Right forelimb (tissue), 1 donor: ENCODE data around the gene SHLD1.
"Not testable (repeated sequence)": the region's sequence is repeated elsewhere in the genome, so short reads cannot be mapped to it uniquely, and the experiment has no call there.

Source experiments
- DNase-seq: peaks from one replicate; pipeline ENCODE4 v3.0.0-alpha.2; 2018

Gene SHLD1

DNA sequence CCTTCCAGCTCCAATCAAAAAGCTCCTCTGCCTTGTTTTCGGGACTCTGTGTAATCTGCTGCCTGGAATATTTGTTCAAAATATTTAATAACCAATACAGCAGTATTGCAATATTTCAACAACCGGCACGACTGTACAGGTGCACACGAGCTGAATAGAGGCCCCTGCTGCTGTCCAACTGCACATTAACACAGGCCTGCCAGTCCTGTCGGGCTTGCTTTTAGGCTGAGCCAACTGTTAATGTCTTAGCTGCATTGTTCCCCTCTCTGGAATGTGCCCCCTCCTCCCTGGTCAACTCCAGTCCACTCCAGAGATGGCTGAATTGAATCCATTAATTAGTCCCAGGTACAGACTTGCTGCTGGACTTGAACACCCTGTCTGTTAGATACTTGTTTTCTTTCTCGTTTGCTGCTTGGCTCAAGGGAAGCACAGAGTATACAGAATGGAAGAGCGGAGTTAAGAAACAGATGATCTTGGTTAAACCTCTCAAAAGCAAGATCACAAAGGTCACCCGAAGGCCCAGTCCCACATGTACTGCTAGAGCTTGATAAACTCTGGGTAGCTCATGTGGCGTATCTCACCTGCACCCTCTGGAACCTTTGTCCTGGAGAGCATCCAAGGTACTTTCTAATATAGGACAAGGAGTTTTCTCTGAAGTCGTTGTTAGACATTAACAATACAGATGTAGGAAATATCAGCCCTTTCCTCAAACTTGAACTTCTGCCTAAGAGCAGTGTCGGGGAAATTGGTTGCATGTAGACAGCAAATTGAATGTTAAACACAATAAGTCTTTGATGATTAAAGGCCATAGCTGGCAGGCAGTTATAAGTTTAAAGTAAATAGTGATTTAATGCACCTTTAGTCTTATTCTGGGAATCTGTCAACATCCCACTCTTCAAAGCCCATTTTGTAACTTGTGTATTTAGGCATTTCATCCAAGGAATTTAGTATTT lies 31.9 kb downstream of the SHLD1 start:
- DNase-seq: no peak

GRCh38 chr20:5784735-5785134 lies 34.5 kb downstream of the SHLD1 start:
- no peak for DNase-seq

GRCh38 chr20:5785146-5785545 lies 34.9 kb downstream of the SHLD1 start:
- DNase-seq: no peak

DNA sequence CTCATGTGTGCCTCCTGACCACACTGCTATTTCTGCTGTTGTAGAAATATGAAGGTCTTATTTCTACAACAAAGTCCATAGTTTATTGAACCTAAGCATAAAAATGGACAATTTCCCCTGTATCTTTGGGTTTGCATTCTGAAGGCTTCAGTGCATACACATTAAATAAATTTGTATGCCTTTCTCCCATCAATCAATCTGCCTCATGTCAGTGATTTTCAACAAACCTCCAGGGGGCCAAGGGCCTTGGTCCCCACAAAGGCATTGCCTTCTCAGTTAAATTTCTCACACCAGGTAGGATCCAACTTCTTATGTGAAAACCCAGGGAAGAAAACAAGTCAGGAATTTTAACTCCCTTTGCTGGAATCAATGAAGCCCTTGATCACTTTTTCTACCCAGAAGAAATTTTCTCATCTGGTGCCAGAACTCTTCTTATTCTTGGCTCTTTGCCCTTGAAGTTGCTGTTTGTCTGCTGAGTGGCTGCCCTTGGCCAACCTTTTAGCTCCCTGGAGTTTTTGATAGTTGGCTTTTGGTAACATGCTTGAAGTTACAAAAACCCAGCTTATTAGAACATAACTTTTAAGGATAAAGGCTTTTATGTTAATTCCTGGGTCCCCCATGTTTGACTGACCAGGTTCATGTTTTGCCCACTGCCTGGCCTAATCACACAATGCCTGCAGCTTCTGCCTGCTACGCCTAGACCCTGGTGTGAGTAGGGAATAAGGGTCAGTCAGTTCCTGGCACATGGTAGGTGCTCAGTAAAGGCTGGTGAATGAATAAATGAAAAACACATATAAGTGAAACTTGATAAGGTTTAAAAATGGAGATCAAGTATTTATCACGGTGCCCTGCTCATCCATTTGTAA lies 37.0 kb downstream of the SHLD1 start:
- no peak for DNase-seq

DNA sequence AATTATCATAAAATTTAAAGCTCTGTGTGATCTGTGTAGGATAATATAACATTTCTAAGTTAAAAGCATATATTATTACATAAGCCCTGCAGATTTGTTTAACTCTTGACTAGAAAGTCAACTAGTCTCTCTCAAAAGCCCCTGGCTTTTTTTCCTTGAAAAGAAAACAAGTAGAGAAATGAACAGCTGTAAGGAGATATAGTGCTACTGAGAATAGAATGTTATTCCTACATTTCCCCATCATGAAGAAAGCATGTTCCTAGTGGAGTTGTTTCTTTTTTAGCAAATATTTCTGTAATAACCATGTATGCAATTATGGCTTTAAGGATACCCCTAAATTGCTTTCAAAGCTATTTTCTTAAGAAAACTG lies 37.6 kb downstream of the SHLD1 start:
- no peak for DNase-seq

DNA sequence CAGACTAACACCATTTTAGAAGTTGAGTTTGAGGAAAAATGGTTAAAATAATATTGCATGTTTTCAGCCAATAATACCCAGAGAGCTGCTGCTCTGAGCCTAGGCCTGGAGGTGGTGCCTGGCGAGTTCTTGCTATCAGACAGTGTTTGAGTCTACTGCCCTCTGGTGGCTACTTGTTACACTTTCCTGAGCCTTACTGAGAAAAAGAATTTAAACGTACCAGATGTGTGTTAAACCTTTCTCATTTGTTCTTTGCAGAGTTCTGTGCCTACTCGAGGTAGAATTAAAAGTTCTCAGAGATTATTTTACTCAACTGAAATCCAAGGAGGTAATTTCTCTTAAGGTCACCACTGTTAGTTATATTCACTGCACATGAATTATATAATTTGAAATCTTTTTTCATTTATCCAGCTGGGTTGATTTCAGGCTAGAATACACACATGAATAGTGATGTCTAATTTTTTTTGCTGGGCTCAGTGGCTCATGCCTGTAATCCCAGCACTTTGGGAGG lies 38.2 kb downstream of the SHLD1 start:
- peak; percentile 68 for DNase-seq

GRCh38 chr20:5789827-5790226 lies 39.6 kb downstream of the SHLD1 start:
- no peak for DNase-seq

GRCh38 chr20:5793916-5794315 lies 43.7 kb downstream of the SHLD1 start:
- DNase-seq: no peak

- DNase-seq: no peak
Measured at GRCh38 chr20:5796331-5797040, 46.3 kb downstream of the SHLD1 start.

DNA sequence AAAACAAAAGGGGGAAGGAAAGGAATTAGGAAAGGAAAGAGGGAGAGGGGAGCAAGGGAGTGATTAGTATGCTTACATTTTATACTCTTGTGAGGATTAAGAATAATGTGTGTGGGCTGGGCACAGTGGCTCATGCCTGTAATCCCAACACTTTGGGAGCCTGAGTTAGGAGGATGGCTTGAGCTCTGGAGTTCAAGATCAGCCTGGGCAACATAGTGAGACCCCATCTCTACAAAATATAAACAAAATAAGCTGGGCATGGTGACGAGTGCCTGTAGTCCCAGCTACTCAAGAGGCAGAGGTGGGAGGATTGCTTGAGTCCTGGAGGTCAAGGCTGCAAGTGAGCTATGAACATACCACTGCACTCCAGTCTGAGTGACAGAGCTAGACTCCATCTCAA lies 47.0 kb downstream of the SHLD1 start:
- DNase-seq: no peak

DNA sequence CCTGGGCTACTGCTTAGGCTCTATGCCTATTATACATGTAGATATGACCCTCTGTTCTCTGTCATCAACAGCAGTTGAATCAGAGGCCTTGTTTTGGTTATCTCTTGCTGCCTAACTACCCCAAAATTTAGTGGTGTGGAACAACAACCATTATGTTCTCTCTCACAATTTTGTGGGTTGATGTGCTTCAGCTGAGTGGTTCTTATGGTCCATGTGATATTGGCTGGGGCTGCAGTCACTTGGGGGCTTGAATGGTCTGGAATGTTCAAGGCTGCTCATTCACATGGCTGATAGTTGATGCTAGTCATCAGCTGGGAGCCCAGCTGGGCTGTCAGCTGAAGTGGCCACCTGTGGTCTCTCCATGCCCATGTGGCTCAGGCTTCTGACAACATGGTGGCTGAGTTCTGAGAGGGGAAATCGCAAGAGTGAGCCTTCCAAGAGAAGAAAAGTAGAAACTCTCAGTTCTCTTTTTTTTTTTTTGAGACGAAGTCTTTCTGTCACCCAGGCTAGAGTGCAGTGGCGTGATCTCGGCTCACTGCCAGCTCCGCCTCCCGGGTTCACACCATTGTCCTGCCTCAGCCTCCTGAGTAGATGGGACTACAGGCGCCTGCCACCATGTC lies 47.8 kb downstream of the SHLD1 start:
- DNase-seq: no peak

GRCh38 chr20:5803754-5804303 lies 53.6 kb downstream of the SHLD1 start:
- DNase-seq: not testable (repeated sequence)

- DNase-seq: no peak
Measured at GRCh38 chr20:5806457-5807263, 56.5 kb downstream of the SHLD1 start.

DNA sequence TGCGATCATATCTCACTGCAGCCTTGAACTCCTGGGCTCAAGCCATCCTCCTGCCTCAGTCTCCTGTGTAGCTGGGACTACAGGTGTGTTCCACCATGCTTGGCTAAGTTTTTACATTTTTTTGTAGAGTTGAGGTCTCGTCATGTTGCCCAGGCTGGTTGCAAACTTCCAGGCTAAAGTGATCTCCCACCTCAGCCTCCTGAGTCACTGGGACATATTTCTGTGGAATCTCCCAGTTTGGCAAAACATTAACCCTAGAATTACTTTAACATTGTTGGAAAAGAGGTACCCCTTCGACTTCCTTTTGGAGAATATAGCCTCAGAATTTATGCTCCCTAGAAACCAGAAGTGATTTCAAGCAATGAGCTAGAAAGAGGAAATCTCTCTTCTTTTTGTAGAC lies 57.2 kb downstream of the SHLD1 start:
- DNase-seq: no peak

- DNase-seq: no peak
Measured at GRCh38 chr20:5808901-5809300, 58.7 kb downstream of the SHLD1 start.

DNA sequence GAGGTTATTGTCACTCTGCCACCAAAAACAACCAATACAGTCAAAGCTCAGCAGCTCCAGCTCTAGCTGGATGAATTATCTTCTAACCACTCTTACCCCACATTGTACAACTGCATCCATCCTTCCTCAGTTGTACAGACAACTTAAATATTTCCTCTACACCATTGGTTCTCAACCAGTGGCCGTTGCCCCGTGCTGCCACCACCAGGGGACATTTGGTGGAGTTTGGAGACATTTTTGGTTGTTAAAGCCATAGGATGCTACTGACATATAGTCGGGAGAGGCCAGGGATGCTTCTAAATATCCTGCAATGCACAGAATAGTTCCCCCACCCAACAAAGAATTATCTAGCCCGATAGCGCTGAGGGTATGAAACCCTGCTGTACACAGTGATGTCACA lies 59.3 kb downstream of the SHLD1 start:
- no peak for DNase-seq

DNA sequence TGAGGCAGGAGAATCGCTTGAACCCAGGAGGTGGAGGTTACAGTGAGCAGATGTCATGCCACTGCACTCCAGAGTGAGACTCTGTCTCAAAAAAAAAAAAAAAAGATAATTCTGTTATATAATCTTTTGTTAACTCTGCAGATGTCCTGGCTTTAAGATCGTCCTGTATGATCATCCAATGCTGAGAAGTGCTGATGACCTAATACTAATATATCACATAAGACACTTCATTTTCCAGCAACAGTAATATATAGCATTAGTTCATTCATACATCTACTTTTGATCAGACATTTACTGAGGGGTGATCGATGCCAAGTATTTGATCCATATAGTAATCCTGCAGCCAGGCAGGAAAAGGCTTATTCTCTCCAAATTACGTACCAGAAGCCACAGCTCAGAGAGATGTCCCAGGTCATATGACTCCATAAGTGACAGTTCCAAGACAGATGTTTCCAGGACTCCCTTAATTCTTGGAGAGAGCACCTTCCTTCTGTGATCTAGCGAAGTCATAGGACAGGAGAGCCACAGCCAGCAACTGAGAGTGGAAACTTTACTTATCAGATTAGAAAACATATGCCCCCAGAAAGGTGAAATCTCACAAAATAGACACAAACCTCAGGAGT lies 60.7 kb downstream of the SHLD1 start:
- DNase-seq: no peak

DNA sequence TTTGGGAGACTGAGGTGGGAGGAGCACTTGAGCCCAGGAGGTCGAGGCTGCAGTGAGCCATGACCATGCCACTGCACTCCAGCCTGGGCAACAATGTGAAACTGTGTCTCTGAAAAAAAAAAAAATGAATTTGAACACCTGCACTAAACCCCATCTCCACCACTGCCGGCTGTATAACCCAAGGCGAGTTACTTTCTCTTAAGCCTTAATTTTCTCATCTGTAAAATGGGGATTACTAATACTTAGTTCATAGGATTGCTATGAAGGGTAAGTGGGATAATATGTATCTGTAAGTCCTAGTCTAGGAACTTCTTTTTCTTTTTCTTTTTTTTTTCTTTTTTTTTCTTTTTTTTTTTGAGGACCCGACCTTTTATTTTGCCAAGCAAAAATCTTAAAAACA lies 61.5 kb downstream of the SHLD1 start:
- no peak for DNase-seq

GRCh38 chr20:5818346-5818681 lies 68.1 kb downstream of the SHLD1 start:
- DNase-seq: no peak

- DNase-seq: no peak
Measured at GRCh38 chr20:5820738-5821137, 70.5 kb downstream of the SHLD1 start.

GRCh38 chr20:5821627-5822215 lies 71.5 kb downstream of the SHLD1 start:
- DNase-seq: no peak
